ENCODE results near the gene ENOX2.

The ENOX2 gene

GRCh38 chrX:130775849-130776248 lies 127.2 kb downstream of the ENOX2 start:
- POLR2A ChIA-PET, result no interaction called here
- CTCF ChIA-PET, result no interaction called here
- no peak for TF ChIP-seq FOXA1 (IDR thresholded peaks at IDR 0.05)
- TF ChIP-seq ELF4 (IDR thresholded peaks at IDR 0.05), result no peak
- no peak for TF ChIP-seq SUZ12 (IDR thresholded peaks at IDR 0.05)
- TF ChIP-seq ZNF384 (IDR thresholded peaks at IDR 0.05), result no peak
- no peak for TF ChIP-seq ARNT (IDR thresholded peaks at IDR 0.05)
- TF ChIP-seq, protein P1, sequence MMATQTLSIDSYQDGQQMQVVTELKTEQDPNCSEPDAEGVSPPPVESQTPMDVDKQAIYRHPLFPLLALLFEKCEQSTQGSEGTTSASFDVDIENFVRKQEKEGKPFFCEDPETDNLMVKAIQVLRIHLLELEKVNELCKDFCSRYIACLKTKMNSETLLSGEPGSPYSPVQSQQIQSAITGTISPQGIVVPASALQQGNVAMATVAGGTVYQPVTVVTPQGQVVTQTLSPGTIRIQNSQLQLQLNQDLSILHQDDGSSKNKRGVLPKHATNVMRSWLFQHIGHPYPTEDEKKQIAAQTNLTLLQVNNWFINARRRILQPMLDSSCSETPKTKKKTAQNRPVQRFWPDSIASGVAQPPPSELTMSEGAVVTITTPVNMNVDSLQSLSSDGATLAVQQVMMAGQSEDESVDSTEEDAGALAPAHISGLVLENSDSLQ (IDR thresholded peaks at IDR 0.05), result no peak
- no peak for TF ChIP-seq SP1 (IDR thresholded peaks at IDR 0.05)
- TF ChIP-seq BHLHE40 (IDR thresholded peaks at IDR 0.05; ENCODE audit: borderline replicate concordance), result no peak
- TF ChIP-seq FOXM1 (IDR thresholded peaks at IDR 0.05; ENCODE audit: borderline replicate concordance), result no peak
- no peak for TF ChIP-seq TARDBP (IDR thresholded peaks at IDR 0.05)
- no peak for TF ChIP-seq NFRKB (IDR thresholded peaks at IDR 0.05)
- DNase-seq (ENCODE audit: extremely low spot score), result no peak

DNA sequence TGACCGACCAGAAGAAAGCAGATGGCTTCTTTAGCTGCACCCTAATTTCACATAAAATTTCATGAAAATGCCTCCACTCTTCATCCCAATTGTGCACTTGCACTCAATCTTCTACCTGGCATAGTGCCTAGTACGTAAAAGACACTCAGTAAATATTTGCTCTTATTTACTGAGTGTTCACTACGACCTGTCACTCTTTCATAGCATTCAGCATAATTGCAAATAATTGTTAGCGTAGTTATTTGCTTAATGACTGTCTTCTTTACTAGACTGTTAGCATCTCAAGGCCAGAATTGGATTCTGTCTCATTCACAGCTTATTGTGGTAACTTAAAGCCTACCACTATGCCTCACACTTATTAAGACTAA lies 130.2 kb downstream of the ENOX2 start:
- ChIA-PET CTCF (interaction anchor here (0.7 to 0.8 kb wide), 2 partner anchors 197 to 235 kb away, joined by 3 to 4 read pairs; no protein-coding TSS in a partner anchor), POLR2A (no interaction called here)
- no peak for TF ChIP-seq TARDBP (IDR thresholded peaks at IDR 0.05)
- TF ChIP-seq, protein P1 (IDR thresholded peaks at IDR 0.05), result peak; percentile 21; the same call in 1 of the 2 replicates
- DNase-seq (ENCODE audit: extremely low spot score), result no peak

DNA sequence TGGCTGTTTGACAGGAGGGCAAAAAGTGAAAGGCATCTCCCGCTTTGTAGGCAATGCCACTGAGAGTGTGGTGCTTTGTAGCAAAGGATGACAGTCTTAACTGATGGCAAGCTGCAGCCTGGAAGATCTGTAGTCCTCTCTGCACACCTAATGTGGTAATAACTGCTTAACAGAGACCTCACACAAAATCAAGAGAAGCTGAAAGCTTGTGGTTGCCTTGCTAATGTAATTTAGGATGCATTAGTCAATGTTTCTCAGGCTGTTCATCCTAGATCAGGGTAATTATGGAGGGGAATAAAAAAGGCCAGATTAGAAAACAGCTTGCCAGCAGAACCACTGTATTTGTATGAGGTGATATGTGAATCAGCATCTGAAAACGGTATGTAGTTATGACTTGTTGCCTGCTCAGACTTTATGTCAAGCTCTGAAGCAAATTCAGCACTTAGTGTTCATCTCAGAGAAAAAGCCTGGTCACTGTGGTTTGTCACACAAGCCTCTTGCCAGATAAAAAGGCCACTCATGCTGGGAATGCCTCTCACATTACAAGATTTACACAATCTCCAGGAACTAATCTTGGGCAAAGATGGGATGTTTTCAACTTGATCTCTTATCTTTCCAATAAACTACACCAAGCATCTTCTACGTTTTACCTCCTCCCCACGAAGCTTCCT lies 130.8 kb downstream of the ENOX2 start:
- CTCF ChIA-PET, result interaction anchor here (0.7 to 0.8 kb wide), 2 partner anchors 196 to 234 kb away, joined by 3 to 4 read pairs; no protein-coding TSS in a partner anchor
- TF ChIP-seq FOXM1 (IDR thresholded peaks at IDR 0.05; ENCODE audit: borderline replicate concordance) (no peak), CTBP1 (IDR thresholded peaks at IDR 0.05; ENCODE audit: borderline replicate concordance) (no peak), ARNT (IDR thresholded peaks at IDR 0.05) (no peak), ZNF384 (IDR thresholded peaks at IDR 0.05) (no peak), HDGF (IDR thresholded peaks at IDR 0.05; ENCODE audit: borderline replicate concordance) (no peak), FOXA1 (IDR thresholded peaks at IDR 0.05) (no peak), LEF1 (IDR thresholded peaks at IDR 0.05; ENCODE audit: borderline replicate concordance) (no peak), BHLHE40 (IDR thresholded peaks at IDR 0.05; ENCODE audit: borderline replicate concordance) (no peak), L3MBTL2 (conservative IDR thresholded peaks at IDR 0.05) (no peak), TARDBP (IDR thresholded peaks at IDR 0.05) (no peak), NFRKB (IDR thresholded peaks at IDR 0.05) (no peak)
- TF ChIP-seq, protein P1 (IDR thresholded peaks at IDR 0.05), result no peak
- peak; percentile 13 for DNase-seq (ENCODE audit: extremely low spot score)

GRCh38 chrX:130771648-130772047 lies 131.4 kb downstream of the ENOX2 start:
- DNase-seq (ENCODE audit: extremely low spot score), result no peak
- ChIA-PET CTCF (no interaction called here), POLR2A (no interaction called here)
- TF ChIP-seq LEF1 (IDR thresholded peaks at IDR 0.05; ENCODE audit: borderline replicate concordance) (no peak), BHLHE40 (IDR thresholded peaks at IDR 0.05; ENCODE audit: borderline replicate concordance) (no peak), NFRKB (IDR thresholded peaks at IDR 0.05) (no peak), FOXM1 (IDR thresholded peaks at IDR 0.05; ENCODE audit: borderline replicate concordance) (no peak), ARNT (IDR thresholded peaks at IDR 0.05) (no peak), CTBP1 (IDR thresholded peaks at IDR 0.05; ENCODE audit: borderline replicate concordance) (no peak), HDGF (IDR thresholded peaks at IDR 0.05; ENCODE audit: borderline replicate concordance) (no peak), ZNF384 (IDR thresholded peaks at IDR 0.05) (no peak), SP1 (IDR thresholded peaks at IDR 0.05) (no peak), FOXA1 (IDR thresholded peaks at IDR 0.05) (no peak), SUZ12 (IDR thresholded peaks at IDR 0.05) (no peak), L3MBTL2 (conservative IDR thresholded peaks at IDR 0.05) (no peak), ELF4 (IDR thresholded peaks at IDR 0.05) (no peak), TARDBP (IDR thresholded peaks at IDR 0.05) (no peak), FOXK2 (IDR thresholded peaks at IDR 0.05) (no peak)
- TF ChIP-seq, protein P1 (IDR thresholded peaks at IDR 0.05), result no peak

More for the DNA sequence above, 130.8 kb downstream of the ENOX2 start:
- POLR2A ChIA-PET, result no interaction called here

DNA sequence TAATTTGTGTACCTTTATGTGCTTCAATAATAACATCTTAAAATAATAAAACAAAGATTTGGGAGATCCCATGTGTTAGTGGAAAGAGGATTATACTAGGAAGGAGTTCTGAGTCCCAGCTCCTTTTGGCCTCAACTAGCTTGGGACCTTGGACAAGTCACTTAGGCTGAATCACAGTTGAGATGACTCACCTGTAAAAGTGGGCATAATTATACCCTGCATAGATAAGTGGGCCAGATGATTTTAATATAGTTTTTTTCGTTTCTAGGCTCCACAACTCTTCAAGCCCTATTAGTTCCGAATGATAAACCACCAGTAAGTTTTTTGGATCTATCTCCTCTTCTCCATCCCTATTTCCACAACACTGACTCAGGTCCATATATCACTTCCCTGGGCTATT lies 131.8 kb downstream of the ENOX2 start:
- TF ChIP-seq ARNT (IDR thresholded peaks at IDR 0.05), result no peak
- TF ChIP-seq BHLHE40 (IDR thresholded peaks at IDR 0.05; ENCODE audit: borderline replicate concordance), result no peak
- TF ChIP-seq LEF1 (IDR thresholded peaks at IDR 0.05; ENCODE audit: borderline replicate concordance), result no peak
- TF ChIP-seq TARDBP (IDR thresholded peaks at IDR 0.05), result no peak
- ChIA-PET POLR2A (no interaction called here), CTCF (no interaction called here)
- no peak for DNase-seq (ENCODE audit: extremely low spot score)

DNA sequence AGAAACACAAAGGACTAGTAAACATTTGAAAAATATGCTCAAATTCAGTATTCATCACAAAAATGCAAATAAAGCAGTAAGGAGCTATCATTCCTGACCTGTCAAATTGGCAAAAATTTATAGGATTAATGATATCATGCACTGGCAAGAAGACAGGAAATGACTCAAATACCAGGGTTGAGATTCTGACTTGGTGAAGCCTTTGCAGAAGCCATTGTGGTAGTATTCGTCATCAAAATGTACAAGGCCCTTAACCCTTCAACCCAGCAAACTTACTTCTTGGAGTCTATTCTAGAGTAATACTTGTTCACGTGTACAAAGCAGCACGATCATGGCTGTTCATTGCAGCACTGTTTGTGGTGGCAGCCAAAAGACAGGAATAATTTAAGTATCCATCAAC lies 132.4 kb downstream of the ENOX2 start:
- TF ChIP-seq SUZ12 (IDR thresholded peaks at IDR 0.05) (no peak), SP1 (IDR thresholded peaks at IDR 0.05) (no peak), LEF1 (IDR thresholded peaks at IDR 0.05; ENCODE audit: borderline replicate concordance) (no peak), FOXK2 (IDR thresholded peaks at IDR 0.05) (no peak), L3MBTL2 (conservative IDR thresholded peaks at IDR 0.05) (no peak), ARNT (IDR thresholded peaks at IDR 0.05) (no peak), NFRKB (IDR thresholded peaks at IDR 0.05) (no peak), ZNF384 (IDR thresholded peaks at IDR 0.05) (no peak), BHLHE40 (IDR thresholded peaks at IDR 0.05; ENCODE audit: borderline replicate concordance) (no peak), TARDBP (IDR thresholded peaks at IDR 0.05) (no peak), CTBP1 (IDR thresholded peaks at IDR 0.05; ENCODE audit: borderline replicate concordance) (no peak)
- TF ChIP-seq, protein P1 (IDR thresholded peaks at IDR 0.05), result no peak
- ChIA-PET POLR2A (no interaction called here), CTCF (no interaction called here)
- DNase-seq (ENCODE audit: extremely low spot score), result no peak

Measured in HEK293T (cell line).